Caco-2 (cell line): ENCODE results near the gene ZNF319. TPM values are rescaled to one million over a fixed set of nuclear protein-coding genes. Genes with fewer than 3 reads are reported as not detected.

Experiments
- BruUV-seq: library from RNA; stranded (reverse); fragments of 400-500 nt; replicated peaks from 2 replicates; lab custom pipeline; 2021; lab: Mats Ljungman, UMichigan
- CTCF ChIA-PET: fragments of 300-600 bp; sonication (Branson Sonifier 250); formaldehyde crosslinking; loops from one replicate; lab custom pipeline; 2022; ENCODE audit warnings: antibody characterized with exemption; lab: Charles Lee
- POLR2A ChIA-PET: fragments of 300-600 bp; sonication (Branson Sonifier 250); formaldehyde crosslinking; loops from one replicate; lab custom pipeline; 2022; ENCODE audit warnings: antibody characterized with exemption; lab: Charles Lee
- DNase-seq, 2 experiments: peaks; one replicate each; pipeline versions ENCODE4 v3.0.0 to v3.0.0-alpha.2; 2020 to 2022
- H3K27me3 ChIP-seq: replicated peaks from 2 replicates; pipeline ENCODE4 v1.6.0; 2011; ENCODE audit warnings: low read length; ENCODE audit not compliant: control insufficient read depth, insufficient read depth
- H3K36me3 ChIP-seq: 2 replicates; pipeline ENCODE4 v1.5.1; 2011; ENCODE audit warnings: low read length; ENCODE audit not compliant: control insufficient read depth, insufficient read depth
- H3K4me1 ChIP-seq: fragments of 250-450 bp; sonication (Bioruptor Pico); 2 replicates; pipeline ENCODE4 v1.5.1; 2020; ENCODE audit warnings: mild to moderate bottlenecking
- H3K4me3 ChIP-seq: 2 replicates; pipeline ENCODE4 v1.5.1; 2011; ENCODE audit warnings: low read depth, mild to moderate bottlenecking, control low read depth, low read length
- H3K9me3 ChIP-seq: fragments of 250-450 bp; sonication (Bioruptor Pico); 2 replicates; pipeline ENCODE4 v1.5.1; 2020; ENCODE audit warnings: mild to moderate bottlenecking, moderate library complexity
- H3K27ac Mint-ChIP-seq: one replicate; pipeline ENCODE4 v1.8.0; 2022; ENCODE audit warnings: mixed read lengths; ENCODE audit not compliant: unreplicated experiment
- H3K27me3 Mint-ChIP-seq: one replicate; pipeline ENCODE4 v1.8.0; 2022; ENCODE audit warnings: mixed read lengths; ENCODE audit not compliant: insufficient read depth, unreplicated experiment
- H3K36me3 Mint-ChIP-seq: one replicate; pipeline ENCODE4 v1.8.0; 2022; ENCODE audit warnings: mild to moderate bottlenecking, mixed read lengths; ENCODE audit not compliant: insufficient read depth, unreplicated experiment
- H3K4me1 Mint-ChIP-seq: one replicate; pipeline ENCODE4 v1.8.0; 2022; ENCODE audit warnings: low read depth, mixed read lengths; ENCODE audit not compliant: unreplicated experiment
- H3K4me3 Mint-ChIP-seq: one replicate; pipeline ENCODE4 v1.8.0; 2022; ENCODE audit warnings: mild to moderate bottlenecking, moderate library complexity, mixed read lengths; ENCODE audit not compliant: unreplicated experiment
- H3K9me3 Mint-ChIP-seq: one replicate; pipeline ENCODE4 v1.8.0; 2022; ENCODE audit warnings: mixed read lengths; ENCODE audit not compliant: unreplicated experiment
- CTCF ChIP-seq, 2 experiments: fragments of 200-600 bp in 1 of 2; IDR thresholded peaks; 1 replicate in 1 of 2; 2 replicates in 1 of 2; pipeline versions ENCODE4 v1.5.1 to v1.8.0; 2011 to 2022; ENCODE audit warnings: antibody characterized with exemption in 1 of 2, control low read depth in 1 of 2, inconsistent platforms in 1 of 2, low read depth in 1 of 2, low read length in 1 of 2, mild to moderate bottlenecking in 1 of 2, moderate library complexity in 1 of 2; ENCODE audit not compliant: insufficient read depth in 1 of 2, severe bottlenecking in 1 of 2, unreplicated experiment in 1 of 2
- intact Hi-C: fragments of 100-400 bp; cut with micrococcal nuclease; formaldehyde crosslinking; loops from one replicate; pipeline ENCODE4 v1.10.0; 2022; ENCODE audit not compliant: unreplicated experiment
- total RNA-seq: library from RNA; stranded (reverse); gene quantifications from 2 replicates; pipeline ENCODE4 v1.2.3, GENCODE V29; 2022

Gene ZNF319
- total RNA-seq, 1 experiment from 2014 or later = 16.3 TPM

GRCh38 chr16:57970970-57971369, 29.5 kb downstream of the ZNF319 start, which contains the start of gene CNGB1:
Gene CNGB1 (minus strand): TSS chr16:57971128. CDS start chr16:57967286, 3,842 bp downstream.
- Histone ChIP-seq H3K4me3 (no peak within 1 kb of the TSS), H3K4me1 (no peaks in the 10 kb centered on the region), H3K27me3 (no peaks in the 10 kb centered on the region), H3K36me3 (no peaks in the 10 kb centered on the region), H3K9me3 (no peaks in the 10 kb centered on the region)
- Mint-ChIP-seq H3K36me3 (no peaks in the 10 kb centered on the region), H3K4me3 (no peak within 1 kb of the TSS), H3K27me3 (no peaks in the 10 kb centered on the region), H3K27ac (no peak within 1 kb of the TSS), H3K9me3 (no peaks in the 10 kb centered on the region), H3K4me1 (no peaks in the 10 kb centered on the region)
- DNase-seq = no peak
- TF ChIP-seq CTCF (IDR thresholded peaks at IDR 0.05; ENCODE audit: insufficient read depth in 1 of 2, low read depth in 1 of 2, low read length in 1 of 2, severe bottlenecking in 1 of 2, unreplicated experiment in 1 of 2) = no peak
- BruUV-seq = no TSS peak
- intact Hi-C loops = no loop called here
- ChIA-PET CTCF (no interaction called here), POLR2A (no interaction called here)

- H3K9me3 Mint-ChIP-seq = no peaks in the 10 kb centered on the region
- no peaks in the 10 kb centered on the region for H3K9me3 ChIP-seq
- DNase-seq = no peak
- no peak overlapping the region for H3K4me3 ChIP-seq
- no TSS peak for BruUV-seq
- no peaks in the 10 kb centered on the region for H3K4me1 ChIP-seq
- no peaks in the 10 kb centered on the region for H3K27me3 Mint-ChIP-seq
- H3K27ac Mint-ChIP-seq = no peak overlapping the region
- H3K27me3 ChIP-seq = no peaks in the 10 kb centered on the region
- ChIA-PET CTCF (no interaction called here), POLR2A (no interaction called here)
- no peaks in the 10 kb centered on the region for H3K36me3 Mint-ChIP-seq
- H3K36me3 ChIP-seq = no peaks in the 10 kb centered on the region
- H3K4me3 Mint-ChIP-seq = no peak overlapping the region
- intact Hi-C loops = no loop called here
- no peaks in the 10 kb centered on the region for H3K4me1 Mint-ChIP-seq
- no peak for TF ChIP-seq CTCF (IDR thresholded peaks at IDR 0.05; ENCODE audit: insufficient read depth in 1 of 2, low read depth in 1 of 2, low read length in 1 of 2, severe bottlenecking in 1 of 2, unreplicated experiment in 1 of 2)
Observed at GRCh38 chr16:57970319-57970718, 30.2 kb downstream of the ZNF319 start.

- H3K4me3 Mint-ChIP-seq = no peak overlapping the region
- no peaks in the 10 kb centered on the region for H3K9me3 ChIP-seq
- H3K36me3 Mint-ChIP-seq = no peaks in the 10 kb centered on the region
- H3K9me3 Mint-ChIP-seq = no peaks in the 10 kb centered on the region
- no peak overlapping the region for H3K4me3 ChIP-seq
- POLR2A ChIA-PET = no interaction called here
- H3K27me3 Mint-ChIP-seq = no peaks in the 10 kb centered on the region
- H3K27ac Mint-ChIP-seq = no peak overlapping the region
- TF ChIP-seq CTCF (IDR thresholded peaks at IDR 0.05; ENCODE audit: insufficient read depth in 1 of 2, low read depth in 1 of 2, low read length in 1 of 2, severe bottlenecking in 1 of 2, unreplicated experiment in 1 of 2) = no peak
- no peaks in the 10 kb centered on the region for H3K4me1 Mint-ChIP-seq
- CTCF ChIA-PET = no interaction called here
- BruUV-seq = no TSS peak
- no peaks in the 10 kb centered on the region for H3K27me3 ChIP-seq
- H3K4me1 ChIP-seq = no peaks in the 10 kb centered on the region
- intact Hi-C loops = no loop called here
- DNase-seq = no peak
- H3K36me3 ChIP-seq = no peaks in the 10 kb centered on the region
Observed at GRCh38 chr16:57969451-57970123, 30.9 kb downstream of the ZNF319 start.
